Gastrocnemius medialis (tissue), 4 donors: ENCODE results near the gene CFAP54.

Experiments used
- POLR2A ChIP-seq, 2 donors: fragments of 450-650 bp; IDR thresholded peaks; one replicate each; pipeline ENCODE4 v1.6.1; 2017; ENCODE audit warnings: antibody characterized with exemption in 2 of 2, mild to moderate bottlenecking in 2 of 2, moderate library complexity in 2 of 2
- TF ChIP-seq, protein P1 (sequence below), 5 experiments: fragments of 450-650 bp in 3 of 5; fragments of 200-600 bp in 2 of 5; sonication (generic) in 2 of 5; IDR thresholded peaks in 4 of 5; conservative IDR thresholded peaks in 1 of 5; 1 replicate in 4 of 5; 2 replicates in 1 of 5; pipeline ENCODE4 v1.5.1; 2016 to 2019; ENCODE audit warnings: antibody characterized with exemption in 5 of 5, mild to moderate bottlenecking in 3 of 5, moderate library complexity in 3 of 5

DNA sequence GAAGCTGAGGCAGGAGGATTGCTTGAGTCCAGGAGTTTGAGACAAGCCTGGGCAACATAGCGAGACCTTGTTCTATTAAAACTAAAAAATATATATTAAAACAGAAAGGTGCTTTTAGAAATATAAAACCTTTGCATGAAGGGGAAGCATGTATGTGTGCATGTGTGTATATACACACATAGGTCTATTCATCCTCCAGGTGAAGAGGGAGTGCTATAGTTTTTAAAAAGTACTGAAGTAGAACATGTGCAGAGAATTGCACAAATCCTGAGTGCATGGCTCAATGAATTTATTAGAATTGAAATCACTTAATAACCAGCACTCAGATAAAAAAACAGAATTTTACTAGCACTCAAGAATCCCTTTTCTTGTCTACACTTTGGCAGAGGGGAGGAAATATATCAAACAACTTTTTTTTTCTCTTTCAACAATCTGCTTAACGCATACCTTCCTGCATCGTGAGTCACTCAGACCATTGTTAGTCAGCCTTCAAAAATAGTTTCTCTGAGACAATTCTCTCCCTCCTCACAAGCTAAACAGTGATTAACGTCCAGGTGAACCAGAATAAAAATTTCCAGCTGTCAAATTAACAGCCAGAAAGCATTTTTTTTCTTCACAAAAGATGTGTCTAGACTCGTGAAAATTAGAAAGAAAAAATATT, 400.0 kb downstream of the CFAP54 start:
- no peak for TF ChIP-seq POLR2A (IDR thresholded peaks at IDR 0.05)
- TF ChIP-seq, protein P1, sequence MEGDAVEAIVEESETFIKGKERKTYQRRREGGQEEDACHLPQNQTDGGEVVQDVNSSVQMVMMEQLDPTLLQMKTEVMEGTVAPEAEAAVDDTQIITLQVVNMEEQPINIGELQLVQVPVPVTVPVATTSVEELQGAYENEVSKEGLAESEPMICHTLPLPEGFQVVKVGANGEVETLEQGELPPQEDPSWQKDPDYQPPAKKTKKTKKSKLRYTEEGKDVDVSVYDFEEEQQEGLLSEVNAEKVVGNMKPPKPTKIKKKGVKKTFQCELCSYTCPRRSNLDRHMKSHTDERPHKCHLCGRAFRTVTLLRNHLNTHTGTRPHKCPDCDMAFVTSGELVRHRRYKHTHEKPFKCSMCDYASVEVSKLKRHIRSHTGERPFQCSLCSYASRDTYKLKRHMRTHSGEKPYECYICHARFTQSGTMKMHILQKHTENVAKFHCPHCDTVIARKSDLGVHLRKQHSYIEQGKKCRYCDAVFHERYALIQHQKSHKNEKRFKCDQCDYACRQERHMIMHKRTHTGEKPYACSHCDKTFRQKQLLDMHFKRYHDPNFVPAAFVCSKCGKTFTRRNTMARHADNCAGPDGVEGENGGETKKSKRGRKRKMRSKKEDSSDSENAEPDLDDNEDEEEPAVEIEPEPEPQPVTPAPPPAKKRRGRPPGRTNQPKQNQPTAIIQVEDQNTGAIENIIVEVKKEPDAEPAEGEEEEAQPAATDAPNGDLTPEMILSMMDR (IDR thresholded peaks at IDR 0.05 in 4 of 5, conservative IDR thresholded peaks at IDR 0.05 in 1 of 5) = no peak
